SK-N-SH (cell line): ENCODE results near the gene RGS7. TPM values are rescaled to one million over a fixed set of nuclear protein-coding genes. Genes with fewer than 3 reads are reported as not detected.

Experiments
- CTCF ChIA-PET: fragments of 300-600, 350-600 bp; formaldehyde crosslinking; extraction: SDS; loops from one replicate; lab custom pipeline; 2021; lab: Yijun Ruan, JAX
- POLR2A ChIA-PET: fragments of 350-600 bp; sonication (Branson Sonifier 250); formaldehyde crosslinking; extraction: SDS; loops from one replicate; lab custom pipeline; 2020; ENCODE audit warnings: antibody characterized with exemption, inconsistent platforms; lab: Yijun Ruan, JAX
- DNase-seq: peaks from one replicate; pipeline ENCODE4 v3.0.0; 2012
- H2AFZ ChIP-seq: fragments of 200-600 bp; sonication (generic); 2 replicates; pipeline ENCODE4 v1.8.1; 2016; ENCODE audit warnings: antibody characterized with exemption, mild to moderate bottlenecking, low read depth
- H3F3A ChIP-seq: fragments of 200-600 bp; sonication (generic); replicated peaks from 2 replicates; pipeline ENCODE3; 2016; ENCODE audit warnings: antibody characterized with exemption, mild to moderate bottlenecking; ENCODE audit not compliant: insufficient read depth
- H3K27ac ChIP-seq, 2 experiments: fragments of 200-500 bp in 1 of 2; fragments of 200-600 bp in 1 of 2; sonication (Bioruptor generic) in 1 of 2; sonication (generic), shearing (Covaris generic) in 1 of 2; 2 replicates each; pipeline versions ENCODE4 v1.5.1 to v1.6.1; 2014 to 2016; ENCODE audit warnings: low read depth in 2 of 2, inconsistent platforms in 1 of 2, low read length in 1 of 2, mild to moderate bottlenecking in 1 of 2, mixed read lengths in 1 of 2
- H3K27me3 ChIP-seq: fragments of 200-600 bp; sonication (generic), shearing (Covaris generic); 2 replicates; pipeline ENCODE4 v1.6.1; 2016; ENCODE audit warnings: mixed run types; ENCODE audit not compliant: insufficient read depth
- H3K36me3 ChIP-seq, 2 experiments: fragments of 200-500 bp in 1 of 2; fragments of 200-600 bp in 1 of 2; sonication (Bioruptor generic) in 1 of 2; sonication (generic) in 1 of 2; replicated peaks in 1 of 2; 2 replicates each; pipeline versions ENCODE3 to v1.5.1; 2014 to 2016; ENCODE audit warnings: low read length in 1 of 2, mild to moderate bottlenecking in 1 of 2; ENCODE audit not compliant: insufficient read depth in 2 of 2, control insufficient read depth in 1 of 2
- H3K4me1 ChIP-seq, 2 experiments: fragments of 200-500 bp in 1 of 2; fragments of 200-600 bp in 1 of 2; sonication (Bioruptor generic) in 1 of 2; sonication (generic), shearing (Covaris generic) in 1 of 2; 2 replicates each; pipeline versions ENCODE4 v1.5.1 to v1.6.1; 2014 to 2016; ENCODE audit warnings: low read depth in 1 of 2, low read length in 1 of 2, mixed run types in 1 of 2; ENCODE audit not compliant: insufficient read depth in 2 of 2, control insufficient read depth in 1 of 2
- H3K4me2 ChIP-seq: fragments of 200-600 bp; sonication (generic), shearing (Covaris generic); 2 replicates; pipeline ENCODE4 v1.6.1; 2017; ENCODE audit warnings: mixed run types
- H3K4me3 ChIP-seq, 2 experiments: fragments of 200-500 bp in 1 of 2; fragments of 200-600 bp in 1 of 2; sonication (Bioruptor generic) in 1 of 2; sonication (generic), shearing (Covaris generic) in 1 of 2; 2 replicates each; pipeline versions ENCODE4 v1.5.1 to v1.8.1; 2014 to 2016; ENCODE audit warnings: low read depth in 2 of 2, inconsistent platforms in 1 of 2, low read length in 1 of 2, mild to moderate bottlenecking in 1 of 2, mixed read lengths in 1 of 2, moderate library complexity in 1 of 2
- H3K79me2 ChIP-seq: fragments of 200-600 bp; sonication (generic); 2 replicates; pipeline ENCODE4 v1.8.1; 2017; ENCODE audit warnings: mild to moderate bottlenecking; ENCODE audit not compliant: insufficient read depth
- H3K9ac ChIP-seq: fragments of 200-600 bp; sonication (generic); 2 replicates; pipeline ENCODE4 v1.6.1; 2017; ENCODE audit warnings: mixed run types
- H3K9me2 ChIP-seq: fragments of 200-600 bp; sonication (generic); 2 replicates; pipeline ENCODE4 v1.6.1; 2017; ENCODE audit warnings: mixed run types
- H3K9me3 ChIP-seq: fragments of 200-600 bp; sonication (generic); 2 replicates; pipeline ENCODE4 v1.6.1; 2017; ENCODE audit warnings: mixed run types, mild to moderate bottlenecking, moderate library complexity
- H4K20me1 ChIP-seq: fragments of 200-600 bp; sonication (generic); 2 replicates; pipeline ENCODE4 v1.6.1; 2017; ENCODE audit warnings: mild to moderate bottlenecking, mixed run types; ENCODE audit not compliant: insufficient read depth
- CHD2 ChIP-seq: fragments of 150-350 bp; IDR thresholded peaks from 2 replicates; pipeline ENCODE4 v1.6.1; 2018; ENCODE audit warnings: low read length; ENCODE audit not compliant: partially characterized antibody
- EZH2phosphoT487 ChIP-seq: fragments of 200-600 bp; sonication (generic); IDR thresholded peaks from 2 replicates; pipeline ENCODE4 v1.6.1; 2017; ENCODE audit warnings: low read depth, mixed run types, mild to moderate bottlenecking, antibody characterized with exemption, moderate library complexity, borderline replicate concordance
- FOSL2 ChIP-seq: IDR thresholded peaks from 2 replicates; pipeline ENCODE4 v1.4.0; 2012; ENCODE audit warnings: low read depth, mild to moderate bottlenecking, moderate library complexity, borderline replicate concordance
- FOXM1 ChIP-seq: IDR thresholded peaks from 2 replicates; pipeline ENCODE4 v1.4.0; 2012; ENCODE audit warnings: low read depth, mild to moderate bottlenecking
- JUND ChIP-seq: IDR thresholded peaks from 2 replicates; pipeline ENCODE4 v1.4.0; 2012
- MEF2A ChIP-seq: IDR thresholded peaks from 2 replicates; pipeline ENCODE4 v1.4.0; 2012; ENCODE audit warnings: low read depth, borderline replicate concordance
- NFIC ChIP-seq: IDR thresholded peaks from 2 replicates; pipeline ENCODE4 v1.4.0; 2012; ENCODE audit warnings: borderline replicate concordance
- NRF1 ChIP-seq: IDR thresholded peaks from 2 replicates; pipeline ENCODE4 v1.6.1; 2012; ENCODE audit warnings: low read depth, mild to moderate bottlenecking, low read length
- RAD21 ChIP-seq: IDR thresholded peaks from 2 replicates; pipeline ENCODE4 v1.6.1; 2012; ENCODE audit warnings: mild to moderate bottlenecking, low read length
- RCOR1 ChIP-seq: fragments of 150-350 bp; IDR thresholded peaks from 2 replicates; pipeline ENCODE4 v1.6.1; 2017; ENCODE audit warnings: antibody characterized with exemption, low read length
- REST ChIP-seq: IDR thresholded peaks from 2 replicates; pipeline ENCODE4 v1.6.1; 2012; ENCODE audit warnings: mild to moderate bottlenecking, low read depth, low read length, moderate library complexity
- SIN3A ChIP-seq: IDR thresholded peaks from 2 replicates; pipeline ENCODE4 v1.6.1; 2012; ENCODE audit warnings: low read depth, mild to moderate bottlenecking, low read length, moderate library complexity, borderline replicate concordance
- TCF12 ChIP-seq: IDR thresholded peaks from 2 replicates; pipeline ENCODE4 v1.4.0; 2012
- TEAD4 ChIP-seq: IDR thresholded peaks from 2 replicates; pipeline ENCODE4 v1.4.0; 2012; ENCODE audit warnings: mild to moderate bottlenecking, borderline replicate concordance; ENCODE audit not compliant: insufficient read depth
- YY1 ChIP-seq: IDR thresholded peaks from 2 replicates; pipeline ENCODE4 v1.4.0; 2012; ENCODE audit warnings: low read depth, mild to moderate bottlenecking
- ZBTB33 ChIP-seq: IDR thresholded peaks from 2 replicates; pipeline ENCODE4 v1.4.0; 2012; ENCODE audit warnings: low read depth, borderline replicate concordance
- WGBS: methylation state at CpG from one replicate; pipeline ENCODE4 v1.1.6; 2017; ENCODE audit warnings: low lambda C conversion rate; 5-methylcytosine and 5-hydroxymethylcytosine counted together
- polyA plus RNA-seq, 3 experiments: library from polyadenylated mRNA; depleted of rRNA; stranded (reverse); fragments of >200 nt; gene quantifications; 2 replicates each; pipeline ENCODE4 v1.2.3, GENCODE V29; 2012

RGS7 gene
- polyA plus RNA-seq, 1 of the 3 experiments (the other 2 are of a cell fraction) = 0.36 TPM

- TF ChIP-seq REST (peak; percentile 28; the same call in 1 of the 2 replicates), TCF12 (peak; percentile 98), TEAD4 (peak; percentile 86), ZBTB33 (0 out of 2 replicates have a peak, but pooled peaks have one; percentile 68), YY1 (no peak), RAD21 (no peak), SIN3A (no peak), NFIC (peak; percentile 83), JUND (peak; percentile 96), MEF2A (0 out of 2 replicates have a peak, but pooled peaks have one; percentile 55), FOSL2 (peak; percentile 90)
- TF ChIP-seq, all 33 proteins: peak for 14
Measured at GRCh38 chr1:240739139-240739538, 617.9 kb downstream of the RGS7 start (continued).

GRCh38 chr1:240737766-240738265, 619.2 kb downstream of the RGS7 start:
- peaks cover 0 to 4% of the 10 kb centered on the region in 2 experiments; a peak in 2 of 4 replicates for H3K4me1 ChIP-seq
- H4K20me1 ChIP-seq = no peaks in the 10 kb centered on the region
- ChIA-PET CTCF (no interaction called here), POLR2A (no interaction called here)
- H3K27ac ChIP-seq = no peak overlapping the region
- no peak for DNase-seq
- H3K27me3 ChIP-seq = no peaks in the 10 kb centered on the region
- no peaks in the 10 kb centered on the region for H3K79me2 ChIP-seq
- 78% methylated on average over 6 of the region's 6 CpGs for WGBS
- H3F3A ChIP-seq = peaks cover 9% of the 10 kb centered on the region
- no peak overlapping the region for H3K4me3 ChIP-seq
- H3K4me2 ChIP-seq = no peak overlapping the region
- H2AFZ ChIP-seq = no peak overlapping the region
- H3K36me3 ChIP-seq = no peaks in the 10 kb centered on the region
- H3K9me3 ChIP-seq = no peaks in the 10 kb centered on the region
- no peaks in the 10 kb centered on the region for H3K9me2 ChIP-seq
- no peak for TF ChIP-seq FOXM1
- TF ChIP-seq TEAD4 = no peak
- no peak for TF ChIP-seq RAD21
- TF ChIP-seq NRF1 = no peak
- no peak for TF ChIP-seq RCOR1
- TF ChIP-seq EZH2phosphoT487 = no peak
- no peak for TF ChIP-seq CHD2
- H3K9ac ChIP-seq = no peak overlapping the region
